OCI-LY7 (cell line): ENCODE results near the gene MAPK11. TPM values are rescaled to one million over a fixed set of nuclear protein-coding genes. Genes with fewer than 3 reads are reported as not detected.

Experiments
- BruUV-seq: library from RNA; stranded (reverse); fragments of 400-500 nt; replicated peaks from 2 replicates; lab custom pipeline; 2021; lab: Mats Ljungman, UMichigan
- CTCF ChIA-PET: fragments of 300-600 bp; sonication (Branson Sonifier 250); formaldehyde crosslinking; loops from one replicate; lab custom pipeline; 2022; ENCODE audit warnings: antibody characterized with exemption; ENCODE audit not compliant: unreplicated experiment; lab: Charles Lee
- POLR2A ChIA-PET: fragments of 300-600 bp; sonication (Branson Sonifier 250); formaldehyde crosslinking; loops from one replicate; lab custom pipeline; 2022; ENCODE audit warnings: antibody characterized with exemption; lab: Charles Lee
- DNase-seq: peaks from one replicate; pipeline ENCODE4 v3.0.0-alpha.2; 2015; ENCODE audit warnings: low spot score
- H2AFZ ChIP-seq: fragments of 200-600 bp; sonication (generic), shearing (Covaris generic); 2 replicates; pipeline ENCODE4 v1.6.1; 2014; ENCODE audit warnings: mild to moderate bottlenecking, antibody characterized with exemption, low read length, moderate library complexity
- H3K27ac ChIP-seq: fragments of 200-600 bp; sonication (generic); 2 replicates; pipeline ENCODE4 v1.5.1; 2014; ENCODE audit warnings: mixed run types, low read depth, mild to moderate bottlenecking, moderate library complexity, low read length, inconsistent platforms; ENCODE audit not compliant: poor library complexity, severe bottlenecking
- H3K36me3 ChIP-seq: fragments of 200-600 bp; sonication (generic); 2 replicates; pipeline ENCODE4 v1.6.1; 2014; ENCODE audit warnings: mild to moderate bottlenecking, antibody characterized with exemption, low read length, moderate library complexity, mixed read lengths; ENCODE audit not compliant: insufficient read depth
- H3K4me1 ChIP-seq: fragments of 200-600 bp; sonication (generic); 2 replicates; pipeline ENCODE4 v1.5.1; 2014; ENCODE audit warnings: mild to moderate bottlenecking, low read length; ENCODE audit not compliant: insufficient read depth, poor library complexity, severe bottlenecking
- H3K4me2 ChIP-seq: fragments of 200-600 bp; sonication (generic); 2 replicates; pipeline ENCODE4 v1.6.1; 2014; ENCODE audit warnings: mild to moderate bottlenecking, low read length
- H3K4me3 ChIP-seq: fragments of 200-600 bp; sonication (generic); 2 replicates; pipeline ENCODE4 v1.5.1; 2014; ENCODE audit warnings: mild to moderate bottlenecking, low read depth, low read length; ENCODE audit not compliant: poor library complexity, severe bottlenecking
- H3K79me2 ChIP-seq: fragments of 200-600 bp; sonication (generic); 2 replicates; pipeline ENCODE4 v1.6.1; 2016; ENCODE audit warnings: low read depth, mild to moderate bottlenecking, low read length, moderate library complexity, mixed read lengths; ENCODE audit not compliant: insufficient read depth
- H3K9me2 ChIP-seq: fragments of 200-600 bp; sonication (generic); 2 replicates; pipeline ENCODE4 v1.6.1; 2016; ENCODE audit warnings: mild to moderate bottlenecking, low read length, mixed read lengths; ENCODE audit not compliant: insufficient read depth
- H3K9me3 ChIP-seq: fragments of 200-600 bp; sonication (generic); 2 replicates; pipeline ENCODE4 v1.6.1; 2014; ENCODE audit warnings: mild to moderate bottlenecking, mixed run types, low read length, mixed read lengths
- H4K20me1 ChIP-seq: fragments of 200-600 bp; sonication (generic); 2 replicates; pipeline ENCODE4 v1.6.1; 2014; ENCODE audit warnings: mild to moderate bottlenecking, antibody characterized with exemption, low read length, moderate library complexity, mixed read lengths; ENCODE audit not compliant: insufficient read depth
- CTCF ChIP-seq: fragments of 200-600 bp; sonication (generic); conservative IDR thresholded peaks from 2 replicates; pipeline ENCODE4 v1.5.1; 2014; ENCODE audit warnings: mild to moderate bottlenecking, antibody characterized with exemption, low read length, moderate library complexity, mixed read lengths
- EZH2phosphoT487 ChIP-seq: fragments of 200-600 bp; sonication (generic); IDR thresholded peaks from 2 replicates; pipeline ENCODE4 v1.6.1; 2018; ENCODE audit warnings: low read depth, borderline replicate concordance, mild to moderate bottlenecking, mixed run types, antibody characterized with exemption, low read length, moderate library complexity, mixed read lengths
- intact Hi-C: fragments of 100-400 bp; cut with micrococcal nuclease; formaldehyde crosslinking; loops from one replicate; pipeline ENCODE4 v1.10.0; 2022; ENCODE audit not compliant: unreplicated experiment
- total RNA-seq, 2 experiments: library from RNA; depleted of rRNA in 1 of 2; stranded (reverse); fragments of >200 nt in 1 of 2; shearing (Covaris generic) in 1 of 2; gene quantifications; 2 replicates each; pipeline ENCODE4 v1.2.3, GENCODE V29; 2014 to 2022

Gene MAPK11
- total RNA-seq, 2 experiments from 2014 or later = 12.0 to 19.7 TPM

GRCh38 chr22:50270666-50271394, 650 bp upstream of the MAPK11 start:
- no TSS peak for BruUV-seq
- CTCF ChIA-PET = no interaction called here

GRCh38 chr22:50269573-50269969, 609 bp downstream of the MAPK11 start:
- no peak for TF ChIP-seq CTCF
- TF ChIP-seq EZH2phosphoT487 = no peak
- CTCF ChIA-PET = no interaction called here
- Histone ChIP-seq H3K4me3 (peak overlapping the region; percentile 73), H3K9me2 (no peaks in the 10 kb centered on the region), H2AFZ (peak overlapping the region; percentile 20; the same call in 1 of the 2 replicates), H3K4me2 (peak overlapping the region; percentile 94), H4K20me1 (no peaks in the 10 kb centered on the region), H3K4me1 (peaks cover 42% of the 10 kb centered on the region), H3K36me3 (no peaks in the 10 kb centered on the region), H3K27ac (peak overlapping the region; percentile 44), H3K79me2 (no peaks in the 10 kb centered on the region), H3K9me3 (no peaks in the 10 kb centered on the region)
- no TSS peak for BruUV-seq
- intact Hi-C loops = no loop called here
- POLR2A ChIA-PET = no interaction called here
- no peak for DNase-seq

More at GRCh38 chr22:50270666-50271394, 650 bp upstream of the MAPK11 start:
- Histone ChIP-seq H3K4me2 (peak overlapping the region; percentile 79), H3K9me2 (no peaks in the 10 kb centered on the region), H3K36me3 (peaks cover 9% of the 10 kb centered on the region; the same call in 1 of the 2 replicates), H4K20me1 (no peaks in the 10 kb centered on the region), H3K79me2 (no peaks in the 10 kb centered on the region), H3K27ac (peak overlapping the region; percentile 38), H2AFZ (no peak overlapping the region), H3K4me1 (peaks cover 40% of the 10 kb centered on the region), H3K9me3 (peaks cover 1% of the 10 kb centered on the region; the same call in 1 of the 2 replicates), H3K4me3 (peak overlapping the region; percentile 73)
- POLR2A ChIA-PET = interaction anchor here (0.6 kb wide), 2 partner anchors 11 to 224 kb away, joined by 3 to 4 read pairs; no protein-coding TSS in a partner anchor
- intact Hi-C loops = loop anchor here (5.0 kb wide), 1 partner anchor 236 kb away; the partner anchor contains the start of genes LMF2 and NCAPH2
- peak; percentile 41 for DNase-seq
- TF ChIP-seq CTCF = no peak
- TF ChIP-seq EZH2phosphoT487 = no peak

- peak overlapping the region; percentile 94 for H3K4me2 ChIP-seq
Measured at GRCh38 chr22:50268655-50269113, 1.5 kb downstream of the MAPK11 start.

More at GRCh38 chr22:50268655-50269113, 1.5 kb downstream of the MAPK11 start:
- no TSS peak for BruUV-seq
- no peak for DNase-seq
- Histone ChIP-seq H3K9me2 (no peaks in the 10 kb centered on the region), H3K9me3 (no peaks in the 10 kb centered on the region), H3K4me1 (peaks cover 41% of the 10 kb centered on the region), H2AFZ (no peak overlapping the region), H3K27ac (peak overlapping the region; percentile 44), H3K4me3 (peak overlapping the region; percentile 73), H4K20me1 (no peaks in the 10 kb centered on the region), H3K79me2 (no peaks in the 10 kb centered on the region), H3K36me3 (no peaks in the 10 kb centered on the region)
- TF ChIP-seq CTCF (no peak), EZH2phosphoT487 (no peak)
- CTCF ChIA-PET = no interaction called here
- intact Hi-C loops = no loop called here
- POLR2A ChIA-PET = interaction anchor here (0.6 kb wide), 1 partner anchor 370 kb away, joined by 3 read pairs; no protein-coding TSS in a partner anchor
